Measurements from ENCODE around the gene MFAP3L. TPM values are rescaled to one million over a fixed set of nuclear protein-coding genes. Genes with fewer than 3 reads are reported as not detected.

MFAP3L gene
- total RNA-seq, 1 donor from 2014 or later: 29.8 TPM

- DNase-seq: no peak
Observed at GRCh38 chr4:170017252-170017651, 8.9 kb downstream of the MFAP3L start.

GRCh38 chr4:170015285-170015684, 10.9 kb downstream of the MFAP3L start:
- DNase-seq: no peak

- no peak for DNase-seq
Observed at GRCh38 chr4:170014359-170015011, 11.7 kb downstream of the MFAP3L start.

- no peak for DNase-seq
Observed at GRCh38 chr4:170012629-170012958, 13.6 kb downstream of the MFAP3L start.

- DNase-seq: no peak
Observed at GRCh38 chr4:170011921-170012628, 14.1 kb downstream of the MFAP3L start.

- no peak for DNase-seq
Observed at GRCh38 chr4:170009291-170009690, 16.9 kb downstream of the MFAP3L start.

GRCh38 chr4:170008801-170009200, 17.4 kb downstream of the MFAP3L start:
- no peak for DNase-seq

- DNase-seq: no peak
Observed at GRCh38 chr4:170008371-170008770, 17.8 kb downstream of the MFAP3L start.

GRCh38 chr4:170007113-170007512, 19.1 kb downstream of the MFAP3L start:
- DNase-seq: no peak

- no peak for DNase-seq
Observed at GRCh38 chr4:170005472-170005871, 20.7 kb downstream of the MFAP3L start.

- DNase-seq: no peak
Observed at GRCh38 chr4:170004651-170005295, 21.4 kb downstream of the MFAP3L start.

GRCh38 chr4:170003071-170004070, 22.8 kb downstream of the MFAP3L start:
- DNase-seq: no peak

GRCh38 chr4:170001745-170002267, 24.4 kb downstream of the MFAP3L start:
- no peak for DNase-seq

GRCh38 chr4:170001011-170001744, 25.0 kb downstream of the MFAP3L start:
- no peak for DNase-seq

- no peak for DNase-seq
Observed at GRCh38 chr4:169999923-170000322, 26.3 kb downstream of the MFAP3L start.

- DNase-seq: no peak
Observed at GRCh38 chr4:169998981-169999380, 27.2 kb downstream of the MFAP3L start.

- no peak for DNase-seq
Observed at GRCh38 chr4:169996379-169997240, 29.6 kb downstream of the MFAP3L start.

- no peak for DNase-seq
Observed at GRCh38 chr4:169993531-169993930, 32.7 kb downstream of the MFAP3L start.

GRCh38 chr4:169988252-169988651, 37.9 kb downstream of the MFAP3L start:
- DNase-seq: no peak

- DNase-seq: no peak
Observed at GRCh38 chr4:169987327-169988228, 38.6 kb downstream of the MFAP3L start.

Data from dermis blood vessel endothelial cell (primary cell).